ENCODE measurements around the gene UPK1B. TPM values are rescaled to one million over a fixed set of nuclear protein-coding genes. Genes with fewer than 3 reads are reported as not detected.
A peak's percentile ranks its signal among the peaks of the same experiment; 100 is the strongest.
"Not testable (repeated sequence)": the region's sequence is repeated elsewhere in the genome, so short reads cannot be mapped to it uniquely, and the experiment has no call there.

UPK1B gene
- total RNA-seq, 1 donor from 2014 or later: 0.96 TPM

GRCh38 chr3:119227070-119227850, 53.9 kb downstream of the UPK1B start:
- ATAC-seq: no peak

DNA sequence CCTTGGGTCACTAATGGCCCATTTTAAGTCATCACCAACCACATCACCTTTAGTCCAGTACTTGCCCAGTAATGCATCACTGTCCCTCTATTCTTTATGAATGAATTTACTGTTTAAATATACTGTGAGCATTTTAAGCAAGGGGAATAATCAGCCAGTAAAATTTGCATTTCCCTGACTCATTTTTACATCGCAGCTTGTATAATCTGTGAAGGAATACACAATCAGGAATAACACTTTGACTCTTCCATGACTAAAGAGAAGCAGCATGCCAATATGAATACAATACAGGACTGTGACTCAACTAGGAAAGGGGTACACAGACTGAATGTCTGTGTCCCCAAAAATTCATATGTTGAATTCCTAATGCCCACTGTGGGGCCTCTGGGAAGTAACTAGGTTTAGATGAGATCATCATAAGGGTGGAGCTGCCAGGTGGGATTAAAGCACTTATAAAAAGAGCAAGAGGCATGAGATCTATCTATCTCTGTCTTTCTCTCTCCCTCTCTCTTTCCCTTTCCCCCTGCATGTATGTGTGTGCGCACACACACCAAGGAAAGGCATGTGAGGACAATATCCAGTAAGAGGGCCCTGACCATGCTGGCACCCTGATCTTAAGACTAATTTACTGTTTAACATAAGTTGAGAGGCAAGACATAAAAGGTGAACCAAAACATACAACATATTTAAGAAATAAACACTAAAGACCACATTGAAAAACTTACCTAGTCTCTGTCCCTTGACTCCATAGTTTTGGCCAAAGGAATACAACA, 55.2 kb downstream of the UPK1B start:
- ATAC-seq: no peak

- ATAC-seq: no peak
Measured at GRCh38 chr3:119229190-119229589, 55.8 kb downstream of the UPK1B start.

DNA sequence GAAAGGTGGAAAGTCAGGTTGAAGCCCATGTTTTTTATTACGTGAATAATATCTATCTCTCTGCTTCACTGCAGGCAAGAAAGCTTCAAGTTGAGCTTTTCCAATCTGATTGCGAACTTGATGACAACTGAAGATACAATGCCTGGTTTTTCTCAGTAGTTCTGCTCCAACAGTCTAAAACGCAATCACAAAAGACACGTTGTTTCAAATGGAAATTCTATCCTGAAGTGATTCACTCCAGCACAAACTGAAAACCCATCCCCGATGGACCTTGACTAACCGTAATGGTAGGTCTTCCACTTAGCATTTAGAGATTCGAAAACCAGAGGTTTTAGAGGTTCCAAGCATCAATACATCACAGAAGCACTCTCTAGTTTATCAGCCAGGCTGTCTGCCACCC, 56.7 kb downstream of the UPK1B start:
- no peak for ATAC-seq

DNA sequence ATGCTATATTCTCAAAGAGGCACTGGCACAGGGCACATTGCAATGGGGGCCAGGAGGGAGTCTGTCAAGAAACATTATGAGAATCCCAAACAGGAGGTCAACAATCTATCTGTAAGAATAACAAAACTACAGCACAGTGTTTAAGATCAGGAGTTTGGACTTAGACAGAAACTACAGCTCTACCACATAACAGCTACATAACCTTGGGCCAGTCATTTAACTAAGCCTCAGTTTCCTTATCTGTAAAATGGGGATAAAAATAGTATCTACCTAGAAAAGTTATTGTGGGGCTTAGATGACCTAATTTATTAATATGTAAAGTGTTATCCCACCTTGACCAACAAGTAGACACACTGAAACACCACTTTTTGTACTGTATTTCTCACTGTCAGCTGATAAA, 57.3 kb downstream of the UPK1B start:
- no peak for ATAC-seq

DNA sequence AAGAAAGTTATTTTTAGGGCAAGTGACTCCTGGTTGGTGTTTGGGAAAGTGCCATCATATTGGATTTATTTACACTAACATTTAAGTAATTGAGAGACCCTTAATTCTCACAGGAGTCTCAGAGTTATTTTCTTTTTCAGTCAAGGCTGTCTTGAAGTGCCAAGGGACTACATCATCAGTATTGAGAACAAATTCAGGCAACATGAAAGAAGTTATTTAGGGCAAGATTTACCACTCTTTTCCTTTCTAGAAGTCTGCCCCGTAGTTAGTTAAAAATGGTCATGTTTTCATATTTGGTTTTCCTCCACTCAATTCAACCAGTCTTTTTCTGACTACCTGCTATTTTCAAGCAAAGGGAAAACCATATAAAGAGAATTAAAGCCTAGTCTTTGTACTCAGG, 61.2 kb downstream of the UPK1B start:
- ATAC-seq: no peak

- no peak for ATAC-seq
Measured at GRCh38 chr3:119235151-119235550, 61.8 kb downstream of the UPK1B start.

DNA sequence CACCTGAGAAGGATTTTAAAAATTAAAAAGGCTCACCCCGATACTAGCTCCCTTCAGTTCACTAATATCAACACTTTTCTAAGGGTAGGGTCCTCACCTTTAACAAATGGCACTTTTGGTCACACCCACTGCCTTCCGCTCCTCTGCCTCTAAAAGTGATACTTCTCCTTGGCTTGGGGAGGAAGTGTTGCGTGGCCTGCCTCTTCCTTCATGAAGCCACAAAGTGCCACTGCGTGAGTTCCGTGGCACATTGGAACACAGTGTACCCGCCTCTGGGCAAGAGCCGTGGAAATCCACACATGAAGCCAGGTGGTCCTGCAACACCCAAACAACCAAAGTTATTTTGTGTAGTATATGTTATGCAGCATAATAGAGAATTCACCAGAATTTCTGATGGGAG, 63.4 kb downstream of the UPK1B start:
- ATAC-seq: no peak

GRCh38 chr3:119237299-119237698, 63.9 kb downstream of the UPK1B start:
- ATAC-seq: no peak

GRCh38 chr3:119238363-119238762, 65.0 kb downstream of the UPK1B start:
- ATAC-seq: no peak

DNA sequence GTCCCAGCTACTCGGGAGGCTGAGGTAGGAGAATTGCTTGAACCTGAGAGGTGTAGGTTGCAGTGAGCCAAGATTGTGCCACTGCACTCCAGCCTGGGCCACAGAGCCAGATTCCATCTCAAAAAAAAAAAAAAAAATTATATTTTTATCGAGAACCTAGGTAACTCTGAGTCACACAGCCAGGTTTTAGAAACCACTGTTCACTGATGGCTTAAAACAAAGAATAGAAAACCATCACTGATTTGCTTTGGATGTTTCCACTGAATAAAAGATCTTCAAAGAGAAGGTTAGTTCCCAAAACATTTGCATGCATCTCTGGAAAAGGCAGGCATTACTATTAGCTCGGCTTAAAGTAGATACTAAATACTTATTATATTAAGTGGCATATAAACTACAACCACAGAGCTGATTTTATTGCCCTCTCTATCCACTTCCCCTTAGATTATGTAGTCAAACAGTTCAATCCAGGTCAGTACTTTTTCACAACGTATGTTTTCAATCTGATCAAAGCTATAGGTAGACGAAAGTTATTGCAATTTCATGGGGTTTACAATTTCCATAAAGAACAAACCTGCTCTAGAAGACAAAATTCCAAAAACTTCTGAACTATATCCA, 65.9 kb downstream of the UPK1B start:
- ATAC-seq: no peak

DNA sequence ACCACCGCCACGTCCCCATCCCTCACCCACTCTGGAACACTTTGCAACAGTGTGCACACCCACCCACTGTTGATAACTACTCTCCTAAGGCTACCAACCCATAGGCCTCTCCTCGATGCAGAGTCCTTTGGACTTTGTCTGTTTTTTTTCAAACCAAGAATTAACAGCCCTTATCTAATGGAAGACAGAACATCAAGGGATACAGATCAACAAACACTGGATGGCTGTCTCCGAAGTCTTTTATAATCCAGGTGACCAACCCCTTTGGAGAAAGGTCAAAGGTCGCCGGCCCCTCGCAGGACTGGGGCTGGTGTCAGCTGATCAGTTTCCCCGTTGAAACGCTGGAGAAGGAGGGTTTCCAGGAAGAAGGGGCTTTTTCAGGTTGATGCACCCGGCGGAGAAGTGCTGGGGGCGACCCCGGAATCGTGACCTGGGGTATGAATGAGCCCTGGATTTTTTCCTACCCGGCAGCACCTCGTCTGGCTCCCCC, 66.7 kb downstream of the UPK1B start:
- peak; percentile 4 for ATAC-seq

- peak; percentile 96 for ATAC-seq
Measured at GRCh38 chr3:119240591-119241434, 67.4 kb downstream of the UPK1B start, which contains the start of gene B4GALT4. B4GALT4 (minus strand) TSS chr3:119240878; CDS start chr3:119230099, 10,779 bp downstream.

GRCh38 chr3:119242387-119243057, 69.1 kb downstream of the UPK1B start:
- not testable (repeated sequence) for ATAC-seq

DNA sequence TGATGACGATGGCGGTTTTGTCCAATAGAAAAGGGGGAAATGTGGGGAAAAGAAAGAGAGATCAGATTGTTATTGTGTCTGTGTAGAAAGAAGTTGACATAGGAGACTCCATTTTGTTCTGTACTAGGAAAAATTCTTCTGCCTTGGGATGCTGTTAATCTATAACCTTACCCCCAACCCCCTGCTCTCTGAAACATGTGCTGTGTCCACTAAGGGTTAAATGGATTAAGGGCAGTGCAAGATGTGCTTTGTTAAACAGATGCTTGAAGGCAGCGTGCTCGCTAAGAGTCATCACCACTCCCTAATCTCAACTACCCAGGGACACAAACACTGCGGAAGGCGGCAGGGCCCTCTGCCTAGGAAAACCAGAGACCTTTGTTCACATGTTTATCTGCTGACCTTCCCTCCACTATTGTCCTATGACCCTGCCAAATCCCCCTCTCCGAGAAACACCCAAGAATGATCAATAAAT, 69.7 kb downstream of the UPK1B start:
- not testable (repeated sequence) for ATAC-seq

GRCh38 chr3:119243712-119244111, 70.3 kb downstream of the UPK1B start:
- ATAC-seq: no peak

GRCh38 chr3:119245778-119246177, 72.4 kb downstream of the UPK1B start:
- ATAC-seq: no peak
